Mesendoderm (in vitro differentiated cells): Measurements from ENCODE around the gene AGTR2. TPM values are rescaled to one million over a fixed set of nuclear protein-coding genes. Genes with fewer than 3 reads are reported as not detected.
"Not testable (repeated sequence)": the region's sequence is repeated elsewhere in the genome, so short reads cannot be mapped to it uniquely, and the experiment has no call there.

Source experiments
- DNase-seq: peaks from one replicate; pipeline ENCODE4 v3.0.0; 2013
- H2AK5ac ChIP-seq: 2 replicates; pipeline ENCODE4 v1.6.1; 2013; ENCODE audit warnings: low read length, inconsistent platforms
- H2BK120ac ChIP-seq: 2 replicates; pipeline ENCODE4 v1.6.1; 2013; ENCODE audit warnings: low read depth, mild to moderate bottlenecking, low read length, moderate library complexity, mixed read lengths
- H2BK15ac ChIP-seq: replicated peaks from 2 replicates; pipeline ENCODE4 v1.6.1; 2013; ENCODE audit warnings: low read depth, mild to moderate bottlenecking, moderate library complexity
- H2BK5ac ChIP-seq: 2 replicates; pipeline ENCODE4 v1.6.1; 2013; ENCODE audit warnings: low read length, inconsistent platforms
- H3K18ac ChIP-seq: 2 replicates; pipeline ENCODE4 v1.6.1; 2013; ENCODE audit warnings: mild to moderate bottlenecking, low read length, mixed read lengths
- H3K23ac ChIP-seq: one replicate; pipeline ENCODE4 v1.6.1; 2013; ENCODE audit warnings: low read length
- H3K27ac ChIP-seq: 2 replicates; pipeline ENCODE4 v1.5.1; 2013; ENCODE audit warnings: low read depth, mild to moderate bottlenecking, inconsistent platforms, low read length, moderate library complexity
- H3K27me3 ChIP-seq: 2 replicates; pipeline ENCODE4 v1.6.1; 2013; ENCODE audit warnings: low read length, control low read depth, mild to moderate bottlenecking, inconsistent platforms; ENCODE audit not compliant: insufficient read depth, poor library complexity
- H3K36me3 ChIP-seq: 2 replicates; pipeline ENCODE4 v1.6.1; 2013; ENCODE audit warnings: low read length, inconsistent platforms; ENCODE audit not compliant: control insufficient read depth, insufficient read depth
- H3K4ac ChIP-seq: one replicate; pipeline ENCODE4 v1.6.1; 2013; ENCODE audit warnings: low read depth, mild to moderate bottlenecking, low read length, moderate library complexity
- H3K4me1 ChIP-seq: 2 replicates; pipeline ENCODE4 v1.6.1; 2013; ENCODE audit warnings: low read depth, low read length, inconsistent platforms; ENCODE audit not compliant: control insufficient read depth
- H3K4me2 ChIP-seq: 2 replicates; pipeline ENCODE4 v1.6.1; 2013; ENCODE audit warnings: low read length
- H3K4me3 ChIP-seq: 2 replicates; pipeline ENCODE4 v1.5.1; 2013; ENCODE audit warnings: mild to moderate bottlenecking, low read length
- H3K56ac ChIP-seq: one replicate; pipeline ENCODE4 v1.6.1; 2013; ENCODE audit warnings: low read length
- H3K79me1 ChIP-seq: 2 replicates; pipeline ENCODE4 v1.6.1; 2013; ENCODE audit warnings: low read length, inconsistent platforms
- H3K79me2 ChIP-seq: 2 replicates; pipeline ENCODE4 v1.6.1; 2013; ENCODE audit warnings: mild to moderate bottlenecking, low read length; ENCODE audit not compliant: control insufficient read depth, insufficient read depth
- H3K9ac ChIP-seq: 2 replicates; pipeline ENCODE4 v1.6.1; 2013; ENCODE audit warnings: low read length, inconsistent platforms
- H4K5ac ChIP-seq: one replicate; pipeline ENCODE4 v1.6.1; 2013; ENCODE audit warnings: low read length
- H4K8ac ChIP-seq: one replicate; pipeline ENCODE4 v1.6.1; 2013; ENCODE audit warnings: low read depth, mild to moderate bottlenecking, control low read depth, low read length, moderate library complexity
- WGBS: extraction: QIAGEN DNeasy Blood & Tissue Kit; methylation state at CpG from one replicate; pipeline ENCODE4 v1.1.7; 2013; ENCODE audit warnings: low lambda C conversion rate, missing lambda C conversion rate; ENCODE audit not compliant: insufficient coverage; ENCODE audit errors: extremely low coverage; 5-methylcytosine and 5-hydroxymethylcytosine counted together
- polyA plus RNA-seq, 2 experiments: library from polyadenylated mRNA; stranded (reverse); fragments of 200-250 nt; gene quantifications; one replicate each; pipeline ENCODE4 v1.2.3, GENCODE V29; 2013

The AGTR2 gene, protein sequence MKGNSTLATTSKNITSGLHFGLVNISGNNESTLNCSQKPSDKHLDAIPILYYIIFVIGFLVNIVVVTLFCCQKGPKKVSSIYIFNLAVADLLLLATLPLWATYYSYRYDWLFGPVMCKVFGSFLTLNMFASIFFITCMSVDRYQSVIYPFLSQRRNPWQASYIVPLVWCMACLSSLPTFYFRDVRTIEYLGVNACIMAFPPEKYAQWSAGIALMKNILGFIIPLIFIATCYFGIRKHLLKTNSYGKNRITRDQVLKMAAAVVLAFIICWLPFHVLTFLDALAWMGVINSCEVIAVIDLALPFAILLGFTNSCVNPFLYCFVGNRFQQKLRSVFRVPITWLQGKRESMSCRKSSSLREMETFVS
- not detected for polyA plus RNA-seq (2013, experiment 1 of 2)
- not detected for polyA plus RNA-seq (2013, experiment 2 of 2)

DNA sequence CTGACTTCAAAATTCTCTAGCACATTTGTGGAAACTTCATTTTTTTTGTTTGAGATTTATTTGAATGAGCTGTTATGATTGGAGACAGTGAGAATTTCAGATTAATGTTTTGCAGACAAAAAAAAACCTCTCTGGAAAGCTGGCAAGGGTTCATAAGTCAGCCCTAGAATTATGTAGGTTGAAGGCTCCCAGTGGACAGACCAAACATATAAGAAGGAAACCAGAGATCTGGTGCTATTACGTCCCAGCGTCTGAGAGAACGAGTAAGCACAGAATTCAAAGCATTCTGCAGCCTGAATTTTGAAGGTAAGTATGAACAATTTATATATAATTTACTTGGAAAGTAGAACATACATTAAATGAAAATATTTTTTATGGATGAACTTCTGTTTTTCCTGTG, at the start of gene AGTR2:
AGTR2 (plus strand) TSS at position 234 of the 400 bp plus-strand sequence. CDS start 1,537 bp downstream, outside the sequence.
- H2BK120ac ChIP-seq, result no peak within 1 kb of the TSS
- no peak within 1 kb of the TSS for H3K18ac ChIP-seq
- no peak within 1 kb of the TSS for H3K4ac ChIP-seq
- no CpG with 5 or more reads among the region's 3 CpGs for WGBS
- no peaks in the 10 kb centered on the region for H3K27me3 ChIP-seq
- H2AK5ac ChIP-seq, result no peak within 1 kb of the TSS
- no peak for DNase-seq
- no peaks in the 10 kb centered on the region for H3K4me1 ChIP-seq
- no peak within 1 kb of the TSS for H2BK15ac ChIP-seq
- no peak within 1 kb of the TSS for H3K27ac ChIP-seq
- H4K8ac ChIP-seq, result no peak within 1 kb of the TSS
- H3K79me1 ChIP-seq, result no peaks in the 10 kb centered on the region
- no peaks in the 10 kb centered on the region for H3K36me3 ChIP-seq
- H3K4me2 ChIP-seq, result no peak within 1 kb of the TSS
- no peak within 1 kb of the TSS for H3K56ac ChIP-seq
- no peak within 1 kb of the TSS for H4K5ac ChIP-seq
- no peaks in the 10 kb centered on the region for H3K79me2 ChIP-seq
- H2BK5ac ChIP-seq, result no peak within 1 kb of the TSS
- no peak within 1 kb of the TSS for H3K9ac ChIP-seq
- no peak within 1 kb of the TSS for H3K4me3 ChIP-seq
- no peak within 1 kb of the TSS for H3K23ac ChIP-seq

GRCh38 chrX:116135277-116135676, 35.3 kb upstream of the AGTR2 start:
- Histone ChIP-seq H4K5ac (no peak overlapping the region), H3K23ac (no peak overlapping the region), H3K4ac (no peak overlapping the region), H3K9ac (no peak overlapping the region), H2BK5ac (no peak overlapping the region), H3K18ac (no peak overlapping the region), H2AK5ac (no peak overlapping the region), H3K4me2 (no peak overlapping the region), H3K4me1 (no peaks in the 10 kb centered on the region), H3K27me3 (no peaks in the 10 kb centered on the region), H2BK15ac (no peak overlapping the region), H3K36me3 (no peaks in the 10 kb centered on the region), H4K8ac (no peak overlapping the region), H3K79me2 (no peaks in the 10 kb centered on the region), H3K27ac (no peak overlapping the region), H3K79me1 (no peaks in the 10 kb centered on the region), H3K56ac (no peak overlapping the region), H2BK120ac (no peak overlapping the region), H3K4me3 (no peak overlapping the region)
- no CpG with 5 or more reads among the region's 1 CpG for WGBS
- DNase-seq, result no peak

DNA sequence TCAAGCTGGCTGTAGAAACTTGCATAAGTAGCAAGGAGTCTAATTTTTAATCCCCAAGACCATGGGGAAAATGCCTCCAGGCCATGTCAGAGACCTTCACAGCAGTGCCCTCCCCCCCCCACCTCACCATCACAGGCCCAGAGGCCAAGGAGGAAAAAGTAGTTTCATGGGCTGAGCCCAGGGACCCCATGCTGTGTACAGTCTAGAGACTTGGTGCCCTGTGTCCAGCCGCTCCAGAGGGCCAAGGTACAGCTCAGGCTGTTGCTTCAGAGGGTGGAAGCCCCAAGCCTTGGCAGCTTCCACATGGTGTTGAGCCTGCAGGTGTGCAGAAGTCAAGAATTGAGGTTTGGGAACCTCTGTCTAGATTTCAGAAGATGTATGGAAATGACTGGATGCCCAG, 29.3 kb upstream of the AGTR2 start:
- H3K4me1 ChIP-seq, H3K4me3 ChIP-seq, H2AK5ac ChIP-seq, H3K36me3 ChIP-seq, H2BK15ac ChIP-seq, H3K18ac ChIP-seq, H4K5ac ChIP-seq, H3K56ac ChIP-seq, H3K79me2 ChIP-seq, H3K27ac ChIP-seq, H3K9ac ChIP-seq, H3K27me3 ChIP-seq, H3K23ac ChIP-seq, H3K4me2 ChIP-seq, H3K4ac ChIP-seq, H3K79me1 ChIP-seq, DNase-seq, H2BK120ac ChIP-seq, H4K8ac ChIP-seq, H2BK5ac ChIP-seq: not testable (repeated sequence)
- WGBS, result no CpG with 5 or more reads among the region's 1 CpG

DNA sequence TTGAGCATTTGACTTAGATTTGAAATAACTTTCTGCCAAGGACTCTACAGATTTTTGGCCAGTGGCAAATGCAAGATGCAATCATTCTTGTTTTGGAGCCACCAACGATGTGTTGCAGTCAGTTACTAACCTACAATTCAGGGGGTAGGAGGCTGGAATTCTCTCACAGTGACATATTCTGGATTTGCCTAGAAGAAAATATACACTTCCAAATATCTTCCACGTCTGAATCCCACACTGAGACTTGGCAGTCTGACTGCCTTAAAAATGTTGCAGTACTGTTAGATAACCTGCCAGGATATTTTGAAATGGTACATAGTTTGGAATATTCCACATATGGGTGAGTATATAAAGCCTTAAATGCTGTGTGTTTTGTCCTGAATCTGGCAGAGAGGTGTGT, 27.6 kb upstream of the AGTR2 start:
- Histone ChIP-seq H3K36me3 (no peaks in the 10 kb centered on the region), H3K18ac (no peak overlapping the region), H3K23ac (no peak overlapping the region), H3K4me3 (no peak overlapping the region), H4K8ac (no peak overlapping the region), H2AK5ac (no peak overlapping the region), H4K5ac (no peak overlapping the region), H3K79me1 (no peaks in the 10 kb centered on the region), H2BK5ac (no peak overlapping the region), H3K56ac (no peak overlapping the region), H3K27me3 (no peaks in the 10 kb centered on the region), H3K4ac (no peak overlapping the region), H3K4me2 (no peak overlapping the region), H3K79me2 (no peaks in the 10 kb centered on the region), H3K27ac (no peak overlapping the region), H3K9ac (no peak overlapping the region), H3K4me1 (no peaks in the 10 kb centered on the region), H2BK120ac (no peak overlapping the region), H2BK15ac (no peak overlapping the region)
- WGBS, result no CpG with 5 or more reads among the region's 2 CpGs
- no peak for DNase-seq

DNA sequence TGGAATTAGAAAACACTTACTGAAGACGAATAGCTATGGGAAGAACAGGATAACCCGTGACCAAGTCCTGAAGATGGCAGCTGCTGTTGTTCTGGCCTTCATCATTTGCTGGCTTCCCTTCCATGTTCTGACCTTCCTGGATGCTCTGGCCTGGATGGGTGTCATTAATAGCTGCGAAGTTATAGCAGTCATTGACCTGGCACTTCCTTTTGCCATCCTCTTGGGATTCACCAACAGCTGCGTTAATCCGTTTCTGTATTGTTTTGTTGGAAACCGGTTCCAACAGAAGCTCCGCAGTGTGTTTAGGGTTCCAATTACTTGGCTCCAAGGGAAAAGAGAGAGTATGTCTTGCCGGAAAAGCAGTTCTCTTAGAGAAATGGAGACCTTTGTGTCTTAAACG, 2.4 kb downstream of the AGTR2 start:
- Histone ChIP-seq H2BK120ac (no peak overlapping the region), H3K27me3 (no peaks in the 10 kb centered on the region), H3K4ac (no peak overlapping the region), H3K36me3 (no peaks in the 10 kb centered on the region), H3K4me3 (no peak overlapping the region), H3K23ac (no peak overlapping the region), H4K8ac (no peak overlapping the region), H3K79me1 (no peaks in the 10 kb centered on the region), H3K56ac (no peak overlapping the region), H2BK5ac (no peak overlapping the region), H3K9ac (no peak overlapping the region), H4K5ac (no peak overlapping the region), H3K79me2 (no peaks in the 10 kb centered on the region), H3K4me2 (no peak overlapping the region), H3K18ac (no peak overlapping the region), H2AK5ac (no peak overlapping the region), H3K4me1 (no peaks in the 10 kb centered on the region), H2BK15ac (no peak overlapping the region), H3K27ac (no peak overlapping the region)
- no CpG with 5 or more reads among the region's 9 CpGs for WGBS
- no peak for DNase-seq

GRCh38 chrX:116181300-116181699, 10.8 kb downstream of the AGTR2 start:
- Histone ChIP-seq H3K4ac (no peak overlapping the region), H4K8ac (no peak overlapping the region), H3K36me3 (no peaks in the 10 kb centered on the region), H3K56ac (no peak overlapping the region), H3K4me3 (no peak overlapping the region), H3K4me1 (no peaks in the 10 kb centered on the region), H2AK5ac (no peak overlapping the region), H2BK15ac (no peak overlapping the region), H3K9ac (no peak overlapping the region), H4K5ac (no peak overlapping the region), H3K4me2 (no peak overlapping the region), H3K79me1 (no peaks in the 10 kb centered on the region), H2BK120ac (no peak overlapping the region), H3K27ac (no peak overlapping the region), H3K18ac (no peak overlapping the region), H3K27me3 (no peaks in the 10 kb centered on the region), H3K23ac (no peak overlapping the region), H2BK5ac (no peak overlapping the region), H3K79me2 (no peaks in the 10 kb centered on the region)
- no peak for DNase-seq
- no CpG with 5 or more reads among the region's 1 CpG for WGBS
